GM21528 (cell line): ENCODE data around the gene BTG4.

Experiments used
- ATAC-seq: cut with Tn5 transposase; IDR thresholded peaks from one replicate; pipeline ENCODE4 v1.9.1; 2021; ENCODE audit warnings: mild to moderate bottlenecking, moderate library complexity; ENCODE audit not compliant: unreplicated experiment, low FRiP score

Gene BTG4

GRCh38 chr11:111512296-111513239, at the start of gene BTG4:
Gene BTG4 (minus strand): TSS chr11:111512386. CDS start chr11:111498776, 13,610 bp downstream.
- no peak for ATAC-seq

- ATAC-seq = no peak
Observed at GRCh38 chr11:111561791-111562325, 49.7 kb upstream of the BTG4 start.

DNA sequence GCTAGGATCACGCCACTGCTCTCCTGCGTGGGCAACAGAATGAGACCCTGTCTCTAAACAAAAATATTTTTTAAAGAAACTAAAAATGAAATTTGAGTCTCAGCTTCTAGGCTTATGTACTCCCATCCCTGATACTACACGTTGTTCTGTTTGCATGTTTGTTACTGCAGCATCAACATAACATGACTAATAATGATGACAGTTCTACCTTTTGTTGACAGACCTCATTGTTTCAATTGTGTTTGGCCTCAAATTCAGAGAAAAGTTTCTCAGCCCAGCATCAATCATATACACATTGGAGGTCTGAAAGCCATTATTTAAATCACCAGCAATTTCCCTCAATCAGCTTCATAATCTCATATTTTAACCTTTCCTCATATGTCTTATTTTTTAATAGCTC, 49.1 kb upstream of the BTG4 start:
- no peak for ATAC-seq

- ATAC-seq = no peak
Observed at GRCh38 chr11:111560800-111561199, 48.6 kb upstream of the BTG4 start.

GRCh38 chr11:111559800-111560464, 47.7 kb upstream of the BTG4 start:
- ATAC-seq = no peak

GRCh38 chr11:111557425-111558111, 45.4 kb upstream of the BTG4 start:
- ATAC-seq = no peak

- no peak for ATAC-seq
Observed at GRCh38 chr11:111555255-111555654, 43.1 kb upstream of the BTG4 start.

- no peak for ATAC-seq
Observed at GRCh38 chr11:111554532-111554931, 42.3 kb upstream of the BTG4 start.

DNA sequence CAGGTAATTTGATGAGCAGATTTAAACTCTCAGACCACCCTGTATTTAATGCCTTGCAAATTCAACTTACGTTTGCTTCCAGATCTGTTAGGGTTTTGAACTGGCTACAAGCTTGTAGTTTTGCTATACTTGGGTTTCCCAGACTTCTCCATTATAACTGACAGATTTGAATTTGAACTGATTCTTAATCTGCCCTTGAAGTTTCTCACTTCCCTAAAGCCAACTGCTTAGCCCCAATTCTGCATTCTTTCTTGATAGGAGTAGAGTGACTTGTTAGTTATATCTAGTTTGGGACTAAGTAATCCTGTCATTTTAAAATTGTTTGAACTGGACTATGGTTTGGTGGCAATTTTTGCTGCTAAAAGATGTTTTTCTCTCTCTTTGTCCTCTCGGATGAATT, 38.1 kb upstream of the BTG4 start:
- ATAC-seq = no peak

GRCh38 chr11:111549869-111550203, 37.6 kb upstream of the BTG4 start:
- no peak for ATAC-seq

GRCh38 chr11:111549196-111549868, 37.1 kb upstream of the BTG4 start:
- ATAC-seq = no peak

GRCh38 chr11:111548525-111548924, 36.3 kb upstream of the BTG4 start:
- no peak for ATAC-seq

- no peak for ATAC-seq
Observed at GRCh38 chr11:111542606-111543275, 30.6 kb upstream of the BTG4 start.

GRCh38 chr11:111541254-111542061, 29.3 kb upstream of the BTG4 start:
- no peak for ATAC-seq

DNA sequence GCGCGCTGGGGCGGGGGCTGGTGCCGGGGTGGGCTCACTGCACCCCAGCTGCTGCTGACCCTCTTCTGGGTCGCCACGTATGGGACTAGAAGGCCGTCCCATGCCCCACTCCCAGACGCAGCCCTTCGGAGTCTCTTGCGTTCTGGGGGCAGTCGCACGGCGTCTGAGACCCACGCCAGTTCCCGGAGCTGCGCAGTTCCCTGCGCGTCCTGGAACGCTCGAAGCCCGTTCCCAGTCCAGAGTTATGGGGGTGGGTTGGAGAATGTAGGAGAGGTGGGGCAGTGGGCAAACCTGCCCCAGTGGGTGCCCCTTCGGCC, 28.7 kb upstream of the BTG4 start:
- no peak for ATAC-seq

DNA sequence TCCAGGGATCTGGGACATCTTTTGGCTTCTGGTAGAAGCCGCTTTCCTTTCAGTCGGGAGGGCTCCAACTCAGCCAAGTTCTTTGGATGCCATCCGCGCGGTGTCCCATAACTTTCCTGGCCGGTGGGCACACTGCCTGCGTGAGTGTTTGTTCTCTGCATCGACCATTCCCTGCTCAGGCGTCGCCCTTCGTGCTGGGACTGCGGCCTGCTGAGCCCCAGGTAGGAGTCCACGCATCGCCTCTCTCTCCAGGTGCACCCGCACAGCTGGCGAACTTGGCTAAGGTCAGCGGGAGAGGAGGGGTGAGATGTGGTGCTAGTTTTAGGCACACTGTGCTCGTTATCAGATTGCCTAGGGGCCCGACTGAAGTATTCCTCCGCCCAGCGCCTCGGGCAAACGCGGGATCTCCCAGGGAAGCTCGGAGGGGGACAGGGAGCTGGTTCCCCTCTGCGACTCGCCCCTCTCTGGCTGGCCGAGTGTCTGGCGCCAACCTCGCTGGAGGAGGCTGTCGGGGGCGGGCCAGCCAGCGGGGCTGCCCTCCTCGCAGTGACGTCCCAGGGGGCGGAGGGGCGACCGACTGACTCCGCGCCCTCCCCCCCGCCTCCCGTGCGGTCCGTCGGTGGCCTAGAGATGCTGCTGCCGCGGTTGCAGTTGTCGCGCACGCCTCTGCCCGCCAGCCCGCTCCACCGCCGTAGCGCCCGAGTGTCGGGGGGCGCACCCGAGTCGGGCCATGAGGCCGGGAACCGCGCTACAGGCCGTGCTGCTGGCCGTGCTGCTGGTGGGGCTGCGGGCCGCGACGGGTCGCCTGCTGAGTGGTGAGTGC, 28.1 kb upstream of the BTG4 start, which contains the start of gene LAYN:
TSS of gene LAYN (plus strand) at position 607 of the 823 bp plus-strand sequence. CDS start at position 731, 124 bp downstream.
- no peak for ATAC-seq

DNA sequence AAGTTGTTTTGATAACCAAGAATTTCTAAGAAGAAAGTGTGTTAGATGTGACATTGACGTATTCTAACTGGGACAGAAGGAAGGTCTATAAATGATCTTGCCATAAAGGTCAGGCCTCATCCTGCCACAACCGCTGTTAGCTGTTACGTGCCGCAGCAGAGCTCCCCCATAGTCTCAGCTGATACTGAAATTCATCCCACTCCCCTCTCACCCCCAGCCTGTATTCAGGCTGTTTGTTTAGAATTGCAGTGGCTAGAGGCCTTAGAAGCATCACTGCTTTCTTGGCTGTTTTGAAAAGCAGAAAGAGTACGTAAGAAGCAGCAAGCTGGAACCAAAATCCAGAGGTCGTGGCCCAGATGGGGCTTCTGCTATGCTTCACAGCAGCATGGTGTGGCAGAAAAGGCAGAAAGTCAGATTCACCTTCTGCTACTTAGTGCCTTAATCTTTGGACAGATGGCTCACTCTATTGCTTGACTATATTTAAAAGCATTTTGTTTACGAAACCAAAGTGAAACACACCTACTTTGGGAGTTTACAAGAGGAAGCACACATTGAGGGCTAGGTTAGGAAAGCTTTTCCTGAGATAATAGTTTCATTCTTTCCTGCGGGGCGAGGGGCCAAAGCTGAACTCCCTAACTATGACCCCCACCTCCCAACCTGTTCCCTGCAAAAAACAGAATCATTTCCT, 27.4 kb upstream of the BTG4 start:
- no peak for ATAC-seq
